ENCODE measurements around the gene LPP. TPM values are rescaled to one million over a fixed set of nuclear protein-coding genes. Genes with fewer than 3 reads are reported as not detected.

The LPP gene
- polyA plus RNA-seq, 3 donors = 14.1 to 23.2 (median 15.3) TPM

GRCh38 chr3:188259596-188259995, 105.6 kb downstream of the LPP start:
- H3K36me3 Mint-ChIP-seq = peaks cover 17 to 24% of the 10 kb centered on the region in 2 donors

DNA sequence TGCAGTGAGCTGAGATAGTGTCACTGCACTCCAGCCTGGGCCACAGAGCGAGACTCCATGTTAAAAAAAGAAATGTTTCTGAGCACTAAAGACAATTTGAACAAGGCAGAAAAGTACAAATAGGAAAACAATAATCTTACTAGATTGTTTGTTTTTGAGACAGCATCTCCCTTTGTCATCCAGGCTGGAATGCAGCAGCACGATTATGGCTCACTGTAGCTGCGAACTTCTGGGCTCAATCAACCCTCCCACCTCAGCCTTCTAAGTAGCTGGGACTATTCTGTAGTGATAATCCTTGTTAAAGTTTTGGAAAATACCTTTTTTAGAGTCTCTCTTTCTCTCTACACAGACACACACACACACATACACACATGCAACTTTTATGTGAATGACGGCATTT, 107.1 kb downstream of the LPP start:
- WGBS (ENCODE audit: insufficient coverage) = 83% methylated on average over 1 of the region's 4 CpGs
- TF ChIP-seq CTCF (IDR thresholded peaks at IDR 0.05) = no peak
- Histone ChIP-seq H3K4me2 (replicated peaks; ENCODE audit: extremely low read depth, low read length, poor library complexity, severe bottlenecking) (no peak overlapping the region), H3K27ac (ENCODE audit: low read depth in 1 of 2, low read length in 2 of 2) (no peak overlapping the region), H3K9me3 (replicated peaks in 1 of 2; ENCODE audit: control insufficient read depth in 1 of 2, insufficient read depth in 1 of 2, low read length in 2 of 2) (no peaks in the 10 kb centered on the region), H3K9ac (ENCODE audit: insufficient read depth, low read length, poor library complexity, severe bottlenecking) (no peak overlapping the region), H3K36me3 (replicated peaks in 1 of 2; ENCODE audit: control insufficient read depth in 1 of 2, insufficient read depth in 2 of 2, low read length in 2 of 2) (no peaks in the 10 kb centered on the region), H4K20me1 (ENCODE audit: insufficient read depth, low read length) (no peaks in the 10 kb centered on the region), H3K79me2 (ENCODE audit: insufficient read depth, low read length) (peaks cover 6% of the 10 kb centered on the region), H3K4me1 (ENCODE audit: control insufficient read depth in 1 of 2, insufficient read depth in 2 of 2, low read length in 2 of 2) (peaks cover 0 to 10% of the 10 kb centered on the region in 2 donors), H3K27me3 (ENCODE audit: control insufficient read depth in 2 of 2, insufficient read depth in 2 of 2, low read length in 2 of 2) (no peaks in the 10 kb centered on the region), H3K4me3 (replicated peaks in 1 of 3; ENCODE audit: low read depth in 2 of 3, low read length in 3 of 3) (no peak overlapping the region), H2AFZ (ENCODE audit: insufficient read depth, low read depth, low read length, poor library complexity, severe bottlenecking) (no peak overlapping the region)
- intact Hi-C loops (cut with micrococcal nuclease) = no loop called here
- peaks cover 13% of the 10 kb centered on the region for H3K4me1 Mint-ChIP-seq
- DNase-seq = no peak
- H3K4me3 Mint-ChIP-seq = no peak overlapping the region
- H3K27me3 Mint-ChIP-seq (ENCODE audit: low read depth in 3 of 3) = no peaks in the 10 kb centered on the region
- no peak overlapping the region for H3K27ac Mint-ChIP-seq
- no peaks in the 10 kb centered on the region for H3K9me3 Mint-ChIP-seq
- H3K36me3 Mint-ChIP-seq = peaks cover 14 to 20% of the 10 kb centered on the region in 2 donors

More at GRCh38 chr3:188259596-188259995, 105.6 kb downstream of the LPP start:
- Histone ChIP-seq H3K4me1 (ENCODE audit: control insufficient read depth in 1 of 2, insufficient read depth in 2 of 2, low read length in 2 of 2) (peaks cover 0 to 10% of the 10 kb centered on the region in 2 donors), H3K27me3 (ENCODE audit: control insufficient read depth in 2 of 2, insufficient read depth in 2 of 2, low read length in 2 of 2) (no peaks in the 10 kb centered on the region), H3K36me3 (replicated peaks in 1 of 2; ENCODE audit: control insufficient read depth in 1 of 2, insufficient read depth in 2 of 2, low read length in 2 of 2) (peaks cover 0 to 10% of the 10 kb centered on the region in 2 donors), H2AFZ (ENCODE audit: insufficient read depth, low read depth, low read length, poor library complexity, severe bottlenecking) (no peak overlapping the region), H3K9me3 (replicated peaks in 1 of 2; ENCODE audit: control insufficient read depth in 1 of 2, insufficient read depth in 1 of 2, low read length in 2 of 2) (no peaks in the 10 kb centered on the region), H3K4me2 (replicated peaks; ENCODE audit: extremely low read depth, low read length, poor library complexity, severe bottlenecking) (no peak overlapping the region), H3K9ac (ENCODE audit: insufficient read depth, low read length, poor library complexity, severe bottlenecking) (no peak overlapping the region), H4K20me1 (ENCODE audit: insufficient read depth, low read length) (no peaks in the 10 kb centered on the region), H3K4me3 (replicated peaks in 1 of 3; ENCODE audit: low read depth in 2 of 3, low read length in 3 of 3) (no peak overlapping the region), H3K79me2 (ENCODE audit: insufficient read depth, low read length) (peaks cover 6% of the 10 kb centered on the region), H3K27ac (ENCODE audit: low read depth in 1 of 2, low read length in 2 of 2) (no peak overlapping the region)
- no peak for DNase-seq
- intact Hi-C loops (cut with micrococcal nuclease) = no loop called here
- no peak for TF ChIP-seq CTCF (IDR thresholded peaks at IDR 0.05)
- H3K27ac Mint-ChIP-seq = no peak overlapping the region
- no peak overlapping the region for H3K4me3 Mint-ChIP-seq
- H3K4me1 Mint-ChIP-seq = peaks cover 13% of the 10 kb centered on the region
- no peaks in the 10 kb centered on the region for H3K9me3 Mint-ChIP-seq
- no peaks in the 10 kb centered on the region for H3K27me3 Mint-ChIP-seq (ENCODE audit: low read depth in 3 of 3)
- no CpG with 5 or more reads among the region's 2 CpGs for WGBS (ENCODE audit: insufficient coverage)

All from CD14-positive monocyte (primary cell).